ENCODE results near the gene TMEM131.

TMEM131 gene

DNA sequence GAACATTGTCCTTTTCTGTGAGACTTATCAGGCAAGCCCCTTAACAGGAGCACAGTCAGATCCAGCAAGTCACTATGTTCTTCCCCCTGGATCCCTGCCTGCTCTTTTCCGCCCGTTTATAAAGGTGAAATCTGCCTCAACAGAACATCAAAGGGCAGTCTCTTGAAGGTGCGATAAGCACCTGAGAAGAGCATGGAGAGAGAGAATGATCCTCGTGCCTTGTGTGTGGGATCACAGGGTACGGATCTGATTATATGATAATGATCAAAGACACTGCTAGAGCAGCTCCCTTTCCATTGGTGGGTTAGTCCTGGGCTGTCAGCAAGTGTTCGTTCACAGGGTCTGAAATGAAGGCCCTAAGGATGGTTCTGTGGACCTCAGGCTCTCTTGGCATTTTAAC, 176.0 kb downstream of the TMEM131 start:
- H3K9ac ChIP-seq (ENCODE audit: low read length): no peak overlapping the region
- no peak overlapping the region for H3K4me3 ChIP-seq (ENCODE audit: low read length)
- no peaks in the 10 kb centered on the region for H3K4me1 ChIP-seq (ENCODE audit: control insufficient read depth, insufficient read depth, low read length)
- H3K27ac ChIP-seq (ENCODE audit: low read depth, low read length): no peak overlapping the region
- H3K36me3 ChIP-seq (ENCODE audit: control insufficient read depth, insufficient read depth, low read length): peaks cover 4% of the 10 kb centered on the region
- no peaks in the 10 kb centered on the region for H3K27me3 ChIP-seq (ENCODE audit: control insufficient read depth, insufficient read depth, low read length)

DNA sequence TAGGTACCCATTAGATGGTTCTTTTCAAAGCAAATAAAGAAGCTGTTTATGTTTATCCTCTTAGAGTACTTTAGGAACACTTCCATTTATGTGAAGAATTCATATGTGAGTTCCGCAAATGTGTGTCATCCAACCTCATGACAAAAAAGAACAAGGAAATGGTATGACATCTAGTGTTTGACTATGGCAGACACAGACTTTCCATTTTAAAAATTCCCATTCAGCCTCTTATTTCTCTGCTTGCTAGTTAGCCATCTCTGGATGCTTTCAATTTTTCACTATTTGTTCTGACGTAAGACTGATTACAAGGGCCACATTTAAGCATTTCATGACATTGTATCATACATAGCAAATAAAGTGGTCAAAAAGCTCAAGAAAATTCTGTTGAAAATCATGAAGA, 179.3 kb downstream of the TMEM131 start:
- Histone ChIP-seq H3K9ac (ENCODE audit: low read length) (no peak overlapping the region), H3K4me1 (ENCODE audit: control insufficient read depth, insufficient read depth, low read length) (no peaks in the 10 kb centered on the region), H3K27ac (ENCODE audit: low read depth, low read length) (no peak overlapping the region), H3K27me3 (ENCODE audit: control insufficient read depth, insufficient read depth, low read length) (no peaks in the 10 kb centered on the region), H3K4me3 (ENCODE audit: low read length) (no peak overlapping the region), H3K36me3 (ENCODE audit: control insufficient read depth, insufficient read depth, low read length) (peaks cover 13% of the 10 kb centered on the region)

DNA sequence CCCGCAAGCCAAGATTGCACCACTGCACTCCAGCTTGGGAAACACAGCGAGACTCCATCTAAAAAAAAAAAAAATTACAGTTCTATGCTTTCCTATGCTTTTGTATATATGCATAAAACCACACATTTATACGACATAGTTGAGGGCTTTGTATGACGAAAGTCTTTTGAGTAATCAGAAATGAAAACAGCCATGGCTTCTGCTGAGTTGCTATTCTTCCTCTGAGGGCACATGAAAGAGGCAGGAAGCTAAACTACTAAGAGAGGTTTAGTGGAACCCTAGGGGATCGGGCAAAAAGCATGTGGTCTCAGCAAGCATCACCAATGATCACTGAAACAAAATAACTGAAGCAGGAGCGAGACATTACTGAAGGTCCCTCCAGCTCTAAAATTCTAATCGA, 182.8 kb downstream of the TMEM131 start:
- Histone ChIP-seq H3K36me3 (ENCODE audit: control insufficient read depth, insufficient read depth, low read length) (peaks cover 17% of the 10 kb centered on the region), H3K27me3 (ENCODE audit: control insufficient read depth, insufficient read depth, low read length) (no peaks in the 10 kb centered on the region), H3K4me1 (ENCODE audit: control insufficient read depth, insufficient read depth, low read length) (no peaks in the 10 kb centered on the region)

DNA sequence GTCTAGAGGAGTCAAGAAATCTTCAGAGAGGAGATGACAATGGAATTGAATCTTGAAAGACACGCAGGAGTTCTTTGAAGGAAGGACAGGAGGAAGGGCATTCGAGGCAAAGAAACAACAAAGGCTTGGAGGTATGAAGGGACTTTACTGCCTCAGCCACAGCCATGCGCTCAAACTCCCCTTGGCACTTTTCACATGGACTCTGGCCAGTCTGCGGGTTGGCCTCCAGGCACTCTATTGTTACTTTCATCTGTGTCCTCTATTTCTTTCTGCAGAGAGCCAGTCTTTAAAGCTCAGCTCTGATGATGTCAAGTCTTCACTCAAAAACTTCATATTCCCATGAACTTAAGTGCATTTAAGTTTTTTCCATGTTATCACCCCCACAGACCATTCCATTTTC, 186.9 kb downstream of the TMEM131 start:
- Histone ChIP-seq H3K4me1 (ENCODE audit: control insufficient read depth, insufficient read depth, low read length) (peaks cover 2% of the 10 kb centered on the region), H3K4me3 (ENCODE audit: low read length) (no peak overlapping the region), H3K9ac (ENCODE audit: low read length) (no peak overlapping the region), H3K36me3 (ENCODE audit: control insufficient read depth, insufficient read depth, low read length) (peaks cover 12% of the 10 kb centered on the region), H3K27ac (ENCODE audit: low read depth, low read length) (no peak overlapping the region), H3K27me3 (ENCODE audit: control insufficient read depth, insufficient read depth, low read length) (no peaks in the 10 kb centered on the region)

More for the DNA sequence above, 182.8 kb downstream of the TMEM131 start:
- Histone ChIP-seq H3K9ac (ENCODE audit: low read length) (no peak overlapping the region), H3K4me3 (ENCODE audit: low read length) (no peak overlapping the region), H3K27ac (ENCODE audit: low read depth, low read length) (no peak overlapping the region)

DNA sequence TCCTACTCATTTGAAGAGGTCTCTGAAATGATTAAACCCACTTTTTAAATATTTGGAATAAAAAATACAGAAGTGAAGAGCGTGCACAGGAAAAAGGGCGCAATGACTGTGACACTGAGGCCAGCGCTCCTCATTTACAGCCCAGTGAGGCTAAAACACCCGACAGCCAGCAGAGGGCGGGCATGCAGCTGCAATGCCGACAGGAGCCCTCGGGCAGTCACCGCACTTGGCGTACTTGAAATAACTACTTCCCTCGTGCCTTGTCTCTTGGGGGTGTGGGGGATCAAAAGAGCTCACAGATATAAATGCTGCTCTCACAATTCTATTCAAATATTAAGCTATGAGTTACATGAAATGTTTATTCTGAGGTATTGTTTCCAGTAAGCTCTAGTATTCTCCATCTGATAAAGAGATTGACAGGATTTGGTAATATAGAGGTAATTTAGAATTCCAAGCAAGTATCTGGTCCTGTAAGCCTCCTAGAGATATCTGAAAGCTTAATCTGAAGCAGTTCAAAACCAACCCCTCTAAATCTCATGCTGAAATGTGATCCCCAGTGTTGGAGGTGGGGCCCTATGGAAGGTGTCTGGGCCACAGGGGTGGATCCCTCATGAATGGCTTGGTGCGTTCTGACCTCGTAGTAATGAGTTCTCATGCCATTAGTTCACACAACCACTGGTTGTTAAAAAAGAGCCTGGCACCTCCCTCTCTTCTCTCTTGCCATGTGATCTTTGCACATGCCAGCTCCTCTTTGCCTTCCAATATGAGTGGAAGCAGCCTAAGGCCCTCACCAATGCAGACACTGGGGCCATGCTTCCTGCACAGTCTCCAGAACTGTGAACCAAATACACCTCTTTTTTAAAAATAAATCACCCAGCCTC, 188.8 kb downstream of the TMEM131 start:
- Histone ChIP-seq H3K27me3 (ENCODE audit: control insufficient read depth, insufficient read depth, low read length) (no peaks in the 10 kb centered on the region), H3K36me3 (ENCODE audit: control insufficient read depth, insufficient read depth, low read length) (peaks cover 15% of the 10 kb centered on the region), H3K4me3 (ENCODE audit: low read length) (no peak overlapping the region), H3K27ac (ENCODE audit: low read depth, low read length) (no peak overlapping the region), H3K9ac (ENCODE audit: low read length) (no peak overlapping the region), H3K4me1 (ENCODE audit: control insufficient read depth, insufficient read depth, low read length) (peaks cover 2% of the 10 kb centered on the region)

DNA sequence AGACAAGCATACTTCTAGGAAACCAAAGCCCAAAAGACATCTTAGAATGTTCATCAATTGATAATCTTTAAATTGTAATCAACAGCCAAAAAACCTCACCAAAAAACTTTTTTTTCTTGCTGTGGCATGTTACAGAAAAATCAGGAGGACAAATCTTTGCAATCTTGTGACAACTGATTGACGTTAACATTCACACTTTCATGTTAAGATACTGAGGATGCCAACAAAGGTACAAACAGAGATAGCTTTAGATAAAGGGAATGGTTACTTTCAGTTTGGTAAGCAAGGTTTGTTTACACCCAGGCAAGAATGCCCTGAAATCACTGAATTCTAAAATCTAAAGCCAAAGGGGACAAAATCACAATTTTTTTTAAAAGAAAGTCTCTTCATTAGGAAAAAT, 190.0 kb downstream of the TMEM131 start:
- peaks cover 2% of the 10 kb centered on the region for H3K4me1 ChIP-seq (ENCODE audit: control insufficient read depth, insufficient read depth, low read length)
- H3K27ac ChIP-seq (ENCODE audit: low read depth, low read length): no peak overlapping the region
- H3K36me3 ChIP-seq (ENCODE audit: control insufficient read depth, insufficient read depth, low read length): peaks cover 14% of the 10 kb centered on the region
- H3K9ac ChIP-seq (ENCODE audit: low read length): no peak overlapping the region
- H3K27me3 ChIP-seq (ENCODE audit: control insufficient read depth, insufficient read depth, low read length): no peaks in the 10 kb centered on the region
- no peak overlapping the region for H3K4me3 ChIP-seq (ENCODE audit: low read length)

DNA sequence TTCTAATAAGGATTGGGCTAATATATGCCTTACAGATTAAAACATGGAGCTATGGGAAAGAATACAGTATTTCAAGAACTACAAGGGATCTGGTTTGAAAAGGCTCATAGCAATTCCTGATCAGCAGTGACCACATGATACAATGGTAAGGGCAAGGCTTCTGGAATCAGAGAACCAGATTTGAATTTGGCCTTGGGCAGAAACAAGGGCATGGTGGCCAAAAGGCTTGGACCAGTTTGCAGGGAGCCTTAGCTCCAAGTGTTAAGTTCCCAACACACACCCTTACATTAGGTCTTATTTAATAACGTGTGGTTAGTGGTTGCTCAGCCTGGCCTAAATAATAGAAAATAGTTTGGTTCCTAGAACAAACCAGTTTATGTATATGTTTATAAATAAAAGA, 194.7 kb downstream of the TMEM131 start:
- Histone ChIP-seq H3K36me3 (ENCODE audit: control insufficient read depth, insufficient read depth, low read length) (peaks cover 17% of the 10 kb centered on the region), H3K27me3 (ENCODE audit: control insufficient read depth, insufficient read depth, low read length) (no peaks in the 10 kb centered on the region), H3K27ac (ENCODE audit: low read depth, low read length) (no peak overlapping the region), H3K4me1 (ENCODE audit: control insufficient read depth, insufficient read depth, low read length) (no peaks in the 10 kb centered on the region), H3K9ac (ENCODE audit: low read length) (no peak overlapping the region), H3K4me3 (ENCODE audit: low read length) (no peak overlapping the region)

DNA sequence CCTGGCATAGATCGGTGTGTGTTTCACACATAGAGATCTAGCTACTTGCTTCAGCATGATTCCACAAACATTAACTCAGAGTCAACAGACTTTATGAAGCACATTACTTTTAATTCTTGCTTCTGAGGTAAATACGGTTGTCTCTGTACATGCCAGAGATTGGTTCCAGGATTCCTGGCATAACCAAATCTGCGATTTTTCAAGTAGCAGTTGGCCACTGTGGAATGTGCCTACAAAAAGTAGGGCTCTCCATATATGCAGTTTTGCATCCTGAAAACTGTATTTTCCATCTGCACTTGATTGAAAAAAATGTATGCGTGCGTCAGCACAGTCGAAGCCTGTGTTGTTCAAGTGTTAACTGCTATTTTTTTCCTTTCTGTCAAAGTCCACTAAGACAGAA, 197.3 kb downstream of the TMEM131 start:
- Histone ChIP-seq H3K36me3 (ENCODE audit: control insufficient read depth, insufficient read depth, low read length) (peaks cover 17% of the 10 kb centered on the region), H3K27me3 (ENCODE audit: control insufficient read depth, insufficient read depth, low read length) (no peaks in the 10 kb centered on the region), H3K4me3 (ENCODE audit: low read length) (no peak overlapping the region)

DNA sequence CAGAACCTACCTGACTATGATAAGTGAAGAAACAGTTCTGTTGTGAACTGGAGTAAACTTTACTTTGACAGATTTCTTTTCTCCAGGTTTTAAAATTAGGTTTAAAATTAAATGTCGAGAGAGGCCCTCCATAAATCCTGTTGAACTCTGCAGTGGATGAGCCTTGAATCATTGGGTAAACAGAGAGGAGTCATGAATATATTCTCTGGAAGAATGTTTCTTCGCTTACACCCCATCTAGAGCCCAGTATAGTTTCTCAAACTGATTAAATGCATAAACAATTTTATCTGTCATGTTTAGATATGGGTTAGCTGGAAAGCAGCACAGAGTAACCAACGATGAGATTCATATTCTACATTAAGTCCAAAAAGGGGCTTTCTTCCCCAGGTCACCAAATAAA, 198.4 kb downstream of the TMEM131 start:
- no peaks in the 10 kb centered on the region for H3K27me3 ChIP-seq (ENCODE audit: control insufficient read depth, insufficient read depth, low read length)
- H3K27ac ChIP-seq (ENCODE audit: low read depth, low read length): no peak overlapping the region
- H3K4me1 ChIP-seq (ENCODE audit: control insufficient read depth, insufficient read depth, low read length): no peaks in the 10 kb centered on the region
- H3K9ac ChIP-seq (ENCODE audit: low read length): no peak overlapping the region
- H3K36me3 ChIP-seq (ENCODE audit: control insufficient read depth, insufficient read depth, low read length): peaks cover 22% of the 10 kb centered on the region
- H3K4me3 ChIP-seq (ENCODE audit: low read length): no peak overlapping the region

More for the DNA sequence above, 197.3 kb downstream of the TMEM131 start:
- no peak overlapping the region for H3K27ac ChIP-seq (ENCODE audit: low read depth, low read length)
- H3K9ac ChIP-seq (ENCODE audit: low read length): no peak overlapping the region
- H3K4me1 ChIP-seq (ENCODE audit: control insufficient read depth, insufficient read depth, low read length): no peaks in the 10 kb centered on the region

DNA sequence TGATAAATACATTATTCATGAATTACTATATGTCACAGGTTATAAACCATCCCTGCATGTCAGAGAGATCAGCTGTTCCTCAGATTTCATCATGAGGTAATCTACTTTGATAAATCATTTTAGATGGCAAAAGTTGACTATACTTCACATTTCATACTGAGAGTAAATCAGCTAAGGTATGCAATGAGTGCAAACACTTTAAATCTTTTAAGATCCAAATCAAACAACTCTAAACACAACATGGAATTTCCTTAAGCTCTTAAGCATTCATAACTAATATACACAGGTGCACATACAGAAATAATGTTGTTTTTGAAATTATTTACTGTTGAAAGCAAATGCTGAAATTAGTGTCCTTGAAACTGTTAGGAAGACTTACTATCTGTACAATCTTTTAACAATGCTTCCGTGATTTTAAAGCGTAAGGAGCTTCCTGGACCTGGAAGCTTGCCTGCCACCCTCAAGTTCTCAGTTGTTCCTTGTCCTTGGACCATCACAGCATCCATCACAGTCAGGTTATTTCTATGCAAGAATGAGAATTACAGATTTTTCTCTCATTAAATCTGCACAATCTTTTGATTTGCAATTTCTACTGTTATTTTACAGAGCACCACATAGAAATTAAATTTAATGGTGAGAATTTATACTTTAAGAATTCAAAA, 199.2 kb downstream of the TMEM131 start:
- Histone ChIP-seq H3K9ac (ENCODE audit: low read length) (no peak overlapping the region), H3K4me1 (ENCODE audit: control insufficient read depth, insufficient read depth, low read length) (no peaks in the 10 kb centered on the region), H3K36me3 (ENCODE audit: control insufficient read depth, insufficient read depth, low read length) (peaks cover 24% of the 10 kb centered on the region), H3K27ac (ENCODE audit: low read depth, low read length) (no peak overlapping the region), H3K4me3 (ENCODE audit: low read length) (no peak overlapping the region), H3K27me3 (ENCODE audit: control insufficient read depth, insufficient read depth, low read length) (no peaks in the 10 kb centered on the region)

DNA sequence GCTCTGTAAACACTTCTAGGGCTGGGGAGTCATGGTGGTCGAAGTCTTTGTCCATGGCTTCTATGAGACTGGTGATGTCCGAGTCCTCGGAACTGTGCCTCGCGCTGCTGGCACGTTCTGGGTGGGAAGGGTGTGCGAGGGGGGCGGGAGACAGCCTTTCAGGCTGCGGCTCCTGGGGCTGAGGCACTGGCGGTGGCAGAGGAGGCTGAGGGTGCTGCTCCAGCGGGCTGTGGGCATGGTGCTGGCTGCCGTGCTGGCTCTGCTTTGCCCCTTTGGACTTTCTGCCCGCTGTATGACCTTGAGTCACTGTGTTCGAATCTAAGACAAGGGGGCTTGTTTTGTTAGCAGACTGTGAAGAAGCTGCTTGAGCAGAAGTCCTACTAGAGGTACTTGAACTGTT, 203.3 kb downstream of the TMEM131 start:
- Histone ChIP-seq H3K27me3 (ENCODE audit: control insufficient read depth, insufficient read depth, low read length) (no peaks in the 10 kb centered on the region), H3K27ac (ENCODE audit: low read depth, low read length) (no peak overlapping the region), H3K36me3 (ENCODE audit: control insufficient read depth, insufficient read depth, low read length) (peaks cover 27% of the 10 kb centered on the region)

DNA sequence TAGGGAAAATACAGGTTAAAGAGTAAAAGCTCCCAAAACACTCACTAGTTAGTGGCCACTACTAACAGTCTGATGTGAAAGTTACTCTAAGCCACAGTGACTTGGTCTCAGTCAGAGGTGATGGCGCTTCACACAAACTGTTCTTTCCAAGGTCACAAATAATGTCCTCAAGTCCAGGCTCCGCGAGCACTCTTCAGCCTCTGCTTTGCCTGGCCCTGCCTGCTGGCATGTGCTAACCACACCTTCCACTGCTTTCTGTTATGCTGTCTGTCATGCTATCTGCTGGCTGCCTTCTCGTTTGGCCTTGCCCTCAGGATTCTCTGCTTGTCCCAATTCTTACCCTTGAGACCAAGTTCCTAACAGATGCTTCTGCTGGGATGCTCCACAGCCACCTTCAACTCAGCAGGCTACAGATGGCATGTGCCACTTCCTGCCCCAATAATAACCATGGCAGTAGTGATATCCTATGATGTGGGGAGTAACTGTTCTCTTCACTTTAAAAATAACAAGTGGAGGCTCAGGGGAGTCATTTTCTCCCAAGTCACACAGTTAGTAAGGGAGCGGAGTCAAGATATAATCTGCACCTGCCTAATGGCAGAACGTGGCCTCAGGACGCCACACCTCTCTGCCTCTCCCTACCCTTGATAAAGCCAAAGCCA, 206.6 kb downstream of the TMEM131 start:
- Histone ChIP-seq H3K9ac (ENCODE audit: low read length) (no peak overlapping the region), H3K27me3 (ENCODE audit: control insufficient read depth, insufficient read depth, low read length) (no peaks in the 10 kb centered on the region), H3K27ac (ENCODE audit: low read depth, low read length) (no peak overlapping the region), H3K36me3 (ENCODE audit: control insufficient read depth, insufficient read depth, low read length) (peaks cover 28% of the 10 kb centered on the region), H3K4me1 (ENCODE audit: control insufficient read depth, insufficient read depth, low read length) (no peaks in the 10 kb centered on the region), H3K4me3 (ENCODE audit: low read length) (no peak overlapping the region)

More for the DNA sequence above, 203.3 kb downstream of the TMEM131 start:
- H3K9ac ChIP-seq (ENCODE audit: low read length): no peak overlapping the region
- H3K4me3 ChIP-seq (ENCODE audit: low read length): no peak overlapping the region
- no peaks in the 10 kb centered on the region for H3K4me1 ChIP-seq (ENCODE audit: control insufficient read depth, insufficient read depth, low read length)
